ENCODE results near the gene CTNNBL1.

The CTNNBL1 gene

GRCh38 chr20:37878835-37879599, 185.2 kb downstream of the CTNNBL1 start:
- no peak for DNase-seq (ENCODE audit: low read depth)

- no peak for DNase-seq (ENCODE audit: low read depth)
These were observed 186.0 kb downstream of the CTNNBL1 start for GRCh38 chr20:37879843-37880242.

GRCh38 chr20:37880726-37881591, 187.1 kb downstream of the CTNNBL1 start:
- no peak for DNase-seq (ENCODE audit: low read depth)

- DNase-seq (ENCODE audit: low read depth), result no peak
These were observed 187.9 kb downstream of the CTNNBL1 start for GRCh38 chr20:37881601-37882343.

GRCh38 chr20:37882961-37883712, 189.3 kb downstream of the CTNNBL1 start:
- no peak for DNase-seq (ENCODE audit: low read depth)

GRCh38 chr20:37885042-37885441, 191.2 kb downstream of the CTNNBL1 start:
- DNase-seq (ENCODE audit: low read depth), result no peak

GRCh38 chr20:37885593-37886503, 192.0 kb downstream of the CTNNBL1 start:
- DNase-seq (ENCODE audit: low read depth), result no peak

GRCh38 chr20:37886851-37887297, 193.0 kb downstream of the CTNNBL1 start:
- DNase-seq (ENCODE audit: low read depth), result no peak

GRCh38 chr20:37888641-37889040, 194.8 kb downstream of the CTNNBL1 start:
- DNase-seq (ENCODE audit: low read depth), result no peak

- no peak for DNase-seq (ENCODE audit: low read depth)
These were observed 196.3 kb downstream of the CTNNBL1 start for GRCh38 chr20:37890108-37890507.

- DNase-seq (ENCODE audit: low read depth), result no peak
These were observed 196.8 kb downstream of the CTNNBL1 start for GRCh38 chr20:37890643-37891042.

- DNase-seq (ENCODE audit: low read depth), result no peak
These were observed 198.2 kb downstream of the CTNNBL1 start for GRCh38 chr20:37892001-37892400.

GRCh38 chr20:37893566-37894241, 199.9 kb downstream of the CTNNBL1 start:
- DNase-seq (ENCODE audit: low read depth), result no peak

GRCh38 chr20:37894454-37894853, 200.6 kb downstream of the CTNNBL1 start:
- no peak for DNase-seq (ENCODE audit: low read depth)

- DNase-seq (ENCODE audit: low read depth), result no peak
These were observed 201.3 kb downstream of the CTNNBL1 start for GRCh38 chr20:37895166-37895565.

GRCh38 chr20:37896932-37897548, 203.2 kb downstream of the CTNNBL1 start:
- no peak for DNase-seq (ENCODE audit: low read depth)

- no peak for DNase-seq (ENCODE audit: low read depth)
These were observed 204.6 kb downstream of the CTNNBL1 start for GRCh38 chr20:37898233-37899104.
